GM12892 (cell line): ENCODE results near the gene LOXL3.

ENCODE experiments used
- POLR2A ChIP-seq: IDR thresholded peaks from 2 replicates; pipeline ENCODE4 v1.6.1; 2011; ENCODE audit warnings: low read depth, low read length, control low read depth
- POLR2AphosphoS5 ChIP-seq: IDR thresholded peaks from 2 replicates; pipeline ENCODE4 v1.6.1; 2011; ENCODE audit warnings: low read depth, low read length, control low read depth
- TAF1 ChIP-seq: IDR thresholded peaks from 2 replicates; pipeline ENCODE4 v1.6.1; 2011; ENCODE audit warnings: low read depth, mild to moderate bottlenecking, control low read depth, low read length, borderline replicate concordance

- TF ChIP-seq TAF1, result no peak
- no peak for TF ChIP-seq POLR2AphosphoS5
- TF ChIP-seq POLR2A, result no peak
These were observed 45.9 kb upstream of the LOXL3 start for GRCh38 chr2:74599676-74600075.
